IMR-90 (cell line): ENCODE measurements around the gene RYR2. TPM values are rescaled to one million over a fixed set of nuclear protein-coding genes. Genes with fewer than 3 reads are reported as not detected.

Experiments used
- ATAC-seq: fragments of 200-7000 bp; cut with Tn5 transposase; 2 replicates; pipeline ENCODE4 v1.9.1; 2020; ENCODE audit warnings: low read depth, mild to moderate bottlenecking, moderate library complexity
- BruUV-seq: library from RNA; stranded (reverse); fragments of 400-500 nt; replicated peaks from 2 replicates; lab custom pipeline; 2021; lab: Mats Ljungman, UMichigan
- CTCF ChIA-PET: fragments of 300-600 bp; formaldehyde crosslinking; extraction: SDS; loops from one replicate; lab custom pipeline; 2021; ENCODE audit warnings: antibody characterized with exemption; lab: Yijun Ruan, JAX
- POLR2A ChIA-PET: fragments of 300-600 bp; sonication (Branson Sonifier 250); formaldehyde crosslinking; loops from one replicate; lab custom pipeline; 2022; ENCODE audit warnings: antibody characterized with exemption; ENCODE audit not compliant: unreplicated experiment; lab: Charles Lee
- DNase-seq: peaks from one replicate; pipeline ENCODE4 v3.0.0; 2013
- H2AFZ ChIP-seq: replicated peaks from 2 replicates; pipeline ENCODE3; 2013; ENCODE audit warnings: low read length, mild to moderate bottlenecking; ENCODE audit not compliant: poor library complexity
- H2AK5ac ChIP-seq: 2 replicates; pipeline ENCODE4 v1.6.1; 2013; ENCODE audit warnings: low read depth, low read length, inconsistent platforms
- H2AK9ac ChIP-seq: replicated peaks from 2 replicates; pipeline ENCODE3; 2013; ENCODE audit warnings: mild to moderate bottlenecking, low read depth, low read length, moderate library complexity; ENCODE audit not compliant: poor library complexity
- H2BK120ac ChIP-seq: 2 replicates; pipeline ENCODE4 v1.6.1; 2013; ENCODE audit warnings: low read depth, low read length, inconsistent platforms
- H2BK15ac ChIP-seq: 3 replicates; pipeline ENCODE4 v1.6.1; 2013; ENCODE audit warnings: low read depth, low read length, inconsistent platforms
- H2BK20ac ChIP-seq: 2 replicates; pipeline ENCODE4 v1.6.1; 2013; ENCODE audit warnings: low read depth, mild to moderate bottlenecking, inconsistent platforms, low read length, moderate library complexity
- H2BK5ac ChIP-seq: 2 replicates; pipeline ENCODE4 v1.6.1; 2013; ENCODE audit warnings: mild to moderate bottlenecking, low read depth, low read length, inconsistent platforms; ENCODE audit not compliant: poor library complexity, severe bottlenecking
- H3K14ac ChIP-seq: replicated peaks from 2 replicates; pipeline ENCODE4 v1.6.1; 2013; ENCODE audit warnings: low read depth, low read length, inconsistent platforms
- H3K18ac ChIP-seq: 2 replicates; pipeline ENCODE4 v1.6.1; 2013; ENCODE audit warnings: low read depth, low read length, control low read depth
- H3K23ac ChIP-seq: 2 replicates; pipeline ENCODE4 v1.6.1; 2013; ENCODE audit warnings: low read depth, low read length, inconsistent platforms
- H3K27ac ChIP-seq: 2 replicates; pipeline ENCODE4 v1.5.1; 2013; ENCODE audit warnings: mild to moderate bottlenecking, control low read depth, low read length; ENCODE audit not compliant: insufficient read depth
- H3K27me3 ChIP-seq: 2 replicates; pipeline ENCODE4 v1.6.1; 2013; ENCODE audit warnings: low read length; ENCODE audit not compliant: control insufficient read depth, insufficient read depth
- H3K36me3 ChIP-seq: 2 replicates; pipeline ENCODE4 v1.6.1; 2013; ENCODE audit warnings: low read length, mixed read lengths; ENCODE audit not compliant: control insufficient read depth, insufficient read depth
- H3K4ac ChIP-seq: 2 replicates; pipeline ENCODE4 v1.6.1; 2013; ENCODE audit warnings: low read depth, low read length, inconsistent platforms
- H3K4me1 ChIP-seq: 2 replicates; pipeline ENCODE4 v1.6.1; 2013; ENCODE audit warnings: low read length, mixed read lengths; ENCODE audit not compliant: control insufficient read depth, insufficient read depth
- H3K4me2 ChIP-seq: 2 replicates; pipeline ENCODE4 v1.6.1; 2013; ENCODE audit warnings: low read depth, mild to moderate bottlenecking, control low read depth, low read length, moderate library complexity
- H3K4me3 ChIP-seq: 2 replicates; pipeline ENCODE4 v1.5.1; 2013; ENCODE audit warnings: low read depth, mild to moderate bottlenecking, control low read depth, low read length, moderate library complexity; ENCODE audit not compliant: insufficient read depth
- H3K56ac ChIP-seq: 2 replicates; pipeline ENCODE4 v1.6.1; 2013; ENCODE audit warnings: low read length, inconsistent platforms; ENCODE audit not compliant: insufficient read depth; ENCODE audit errors: extremely low read depth
- H3K79me1 ChIP-seq, 2 experiments: 2 replicates each; pipeline ENCODE4 v1.6.1; 2013; ENCODE audit warnings: low read length in 2 of 2, inconsistent platforms in 1 of 2, low read depth in 1 of 2
- H3K9ac ChIP-seq: 2 replicates; pipeline ENCODE4 v1.6.1; 2013; ENCODE audit warnings: low read depth, low read length, control low read depth
- H3K9me1 ChIP-seq: 2 replicates; pipeline ENCODE4 v1.6.1; 2013; ENCODE audit warnings: low read length, inconsistent platforms; ENCODE audit not compliant: insufficient read depth
- H3K9me3 ChIP-seq: 2 replicates; pipeline ENCODE4 v1.6.1; 2013; ENCODE audit warnings: low read length; ENCODE audit not compliant: control insufficient read depth, insufficient read depth
- H4K20me1 ChIP-seq: 2 replicates; pipeline ENCODE4 v1.6.1; 2013; ENCODE audit warnings: low read length, inconsistent platforms; ENCODE audit not compliant: insufficient read depth
- H4K5ac ChIP-seq: 2 replicates; pipeline ENCODE4 v1.6.1; 2013; ENCODE audit warnings: mild to moderate bottlenecking, low read depth, low read length, control low read depth
- H4K8ac ChIP-seq, 2 experiments: 2 replicates each; pipeline ENCODE4 v1.6.1; 2013; ENCODE audit warnings: low read depth in 2 of 2, low read length in 2 of 2, control low read depth in 1 of 2, inconsistent platforms in 1 of 2
- H4K91ac ChIP-seq: 2 replicates; pipeline ENCODE4 v1.6.1; 2013; ENCODE audit warnings: low read depth, low read length, inconsistent platforms; ENCODE audit not compliant: insufficient read depth
- CEBPB ChIP-seq: IDR thresholded peaks from 2 replicates; pipeline ENCODE4 v1.6.1; 2012; ENCODE audit warnings: low read depth, low read length, improper control_type of control experiment
- RAD21 ChIP-seq: IDR thresholded peaks from 2 replicates; pipeline ENCODE4 v1.6.1; 2012; ENCODE audit warnings: low read length, improper control_type of control experiment
- WGBS, 2 experiments: methylation state at CpG; one replicate each; pipeline versions ENCODE4 v1.1.5 to v1.1.7; 2013; ENCODE audit warnings: missing lambda C conversion rate in 2 of 2; ENCODE audit not compliant: insufficient read length in 1 of 2; ENCODE audit errors: extremely low coverage in 2 of 2; 5-methylcytosine and 5-hydroxymethylcytosine counted together
- dilution Hi-C: fragments of 300-500 bp; cut with HindIII; formaldehyde crosslinking; loops from one replicate; pipeline ENCODE4 v1.14.3; 2018; ENCODE audit warnings: low sequenced_read_pairs; ENCODE audit not compliant: unreplicated experiment
- in situ Hi-C: fragments of 300-500 bp; cut with MboI; formaldehyde crosslinking; loops from 3 replicates; pipeline ENCODE4 v1.14.3; 2019; ENCODE audit warnings: low sequenced_read_pairs, inconsistent platforms, mixed read lengths
- intact Hi-C: fragments of 100-400 bp; cut with micrococcal nuclease; formaldehyde crosslinking; loops from 2 replicates; pipeline ENCODE4 v1.10.0; 2022
- polyA plus RNA-seq, 3 experiments: library from polyadenylated mRNA; depleted of rRNA; stranded (reverse); fragments of >200 nt; gene quantifications; 2 replicates each; pipeline ENCODE4 v1.2.3, GENCODE V29; 2012; ENCODE audit warnings: low replicate concordance in 1 of 3
- total RNA-seq: library from RNA; depleted of rRNA; stranded (reverse); fragments of >200 nt; gene quantifications from 2 replicates; pipeline ENCODE4 v1.2.3, GENCODE V29; 2012

The RYR2 gene
- total and polyA plus RNA-seq, 2 of the 4 experiments (the other 2 are of a cell fraction), result not detected

- in situ Hi-C loops (no loop called here), dilution Hi-C loops (no loop called here), intact Hi-C loops (no loop called here)
- Histone ChIP-seq H4K8ac (no peak overlapping the region), H2AK5ac (no peak overlapping the region), H3K4me3 (no peak overlapping the region), H3K9me1 (no peaks in the 10 kb centered on the region), H3K14ac (no peak overlapping the region), H2BK5ac (no peak overlapping the region), H3K79me1 (no peaks in the 10 kb centered on the region), H3K4ac (no peak overlapping the region), H2BK15ac (no peak overlapping the region), H4K91ac (no peak overlapping the region), H3K56ac (no peak overlapping the region), H3K4me2 (no peak overlapping the region), H3K27ac (no peak overlapping the region), H2AFZ (no peak overlapping the region), H2AK9ac (no peak overlapping the region), H3K18ac (no peak overlapping the region), H3K23ac (no peak overlapping the region), H3K9me3 (peaks cover 16% of the 10 kb centered on the region), H3K27me3 (no peaks in the 10 kb centered on the region), H4K20me1 (no peaks in the 10 kb centered on the region), H3K4me1 (no peaks in the 10 kb centered on the region), H2BK20ac (no peak overlapping the region), H3K36me3 (no peaks in the 10 kb centered on the region), H3K9ac (no peak overlapping the region), H4K5ac (no peak overlapping the region), H2BK120ac (no peak overlapping the region)
- POLR2A ChIA-PET, result no interaction called here
- BruUV-seq, result no TSS peak
- no peak for TF ChIP-seq RAD21
- TF ChIP-seq CEBPB, result peak; percentile 67
- WGBS, 2 experiments, result 36% methylated on average over 7 of the region's 14 CpGs; no CpG with 5 or more reads in 1 of the 2 experiments
- CTCF ChIA-PET, result no interaction called here
- 0 out of 2 replicates have a peak, but pooled peaks have one; percentile 40 for ATAC-seq
- peak; percentile 16 for DNase-seq
Measured at GRCh38 chr1:237205400-237206064, 163.5 kb downstream of the RYR2 start.
